ENCODE measurements around the gene LRRC8E.
A peak's percentile ranks its signal among the peaks of the same experiment; 100 is the strongest.
"Not testable (repeated sequence)": the region's sequence is repeated elsewhere in the genome, so short reads cannot be mapped to it uniquely, and the experiment has no call there.

Gene LRRC8E

DNA sequence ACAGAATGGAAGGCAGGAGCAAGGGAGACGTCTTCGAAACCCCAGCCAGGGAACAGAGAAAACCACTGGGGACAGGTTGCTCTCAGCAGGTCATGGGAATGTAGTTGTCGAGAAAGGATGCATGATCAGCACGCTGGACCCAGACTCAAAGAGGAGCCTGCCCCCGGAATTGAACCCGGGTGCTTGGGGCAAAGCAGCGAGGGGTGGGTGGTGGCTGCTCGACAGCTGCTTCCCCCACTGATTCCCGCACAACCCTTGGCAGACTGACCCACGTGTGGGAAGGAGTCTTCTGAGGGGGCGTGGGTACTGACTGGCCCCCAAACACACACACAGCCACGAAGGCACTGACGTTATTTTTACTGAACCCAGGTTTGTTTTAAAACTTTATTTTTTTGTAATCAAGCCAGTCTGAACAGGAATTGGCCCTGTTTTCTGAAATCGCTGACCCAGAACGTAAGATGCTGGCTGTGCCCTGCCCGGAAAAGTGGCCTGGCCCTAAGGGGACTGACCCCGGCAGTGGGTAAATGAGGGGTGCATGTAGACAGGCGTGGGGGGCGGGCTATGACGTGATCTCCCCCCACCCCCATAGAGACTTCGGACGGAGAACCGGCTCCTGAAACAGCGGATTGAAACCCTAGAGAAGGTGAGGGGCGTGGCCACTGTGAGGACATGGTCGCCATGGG, 32.7 kb upstream of the LRRC8E start:
- no peak for DNase-seq

GRCh38 chr19:7856109-7856591, 32.2 kb upstream of the LRRC8E start:
- DNase-seq: no peak

GRCh38 chr19:7856679-7857663, 31.3 kb upstream of the LRRC8E start:
- no peak for DNase-seq

- no peak for DNase-seq
These were observed 30.6 kb upstream of the LRRC8E start for GRCh38 chr19:7857727-7858108.

GRCh38 chr19:7858109-7858770, 30.1 kb upstream of the LRRC8E start:
- peak; percentile 15 for DNase-seq

DNA sequence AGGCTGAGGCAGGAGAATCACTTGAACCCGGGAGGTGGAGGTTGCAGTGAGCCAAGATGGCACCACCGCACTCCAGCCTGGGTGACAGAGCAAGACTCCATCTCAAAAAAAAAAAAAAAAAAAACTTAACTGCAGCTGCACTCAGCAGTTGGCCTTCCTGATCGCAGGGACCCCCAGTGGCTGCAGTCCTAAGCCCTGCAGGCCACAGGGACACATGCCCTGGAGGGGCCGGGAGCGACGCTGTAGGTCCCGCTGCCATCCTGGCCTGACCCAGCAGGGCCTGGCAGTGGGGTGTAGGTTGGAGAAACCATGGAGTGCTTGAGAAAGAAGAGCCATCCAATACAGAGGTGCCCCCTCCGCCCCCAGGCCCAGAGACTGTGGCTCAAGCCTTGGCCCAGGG, 29.2 kb upstream of the LRRC8E start:
- DNase-seq: not testable (repeated sequence)

DNA sequence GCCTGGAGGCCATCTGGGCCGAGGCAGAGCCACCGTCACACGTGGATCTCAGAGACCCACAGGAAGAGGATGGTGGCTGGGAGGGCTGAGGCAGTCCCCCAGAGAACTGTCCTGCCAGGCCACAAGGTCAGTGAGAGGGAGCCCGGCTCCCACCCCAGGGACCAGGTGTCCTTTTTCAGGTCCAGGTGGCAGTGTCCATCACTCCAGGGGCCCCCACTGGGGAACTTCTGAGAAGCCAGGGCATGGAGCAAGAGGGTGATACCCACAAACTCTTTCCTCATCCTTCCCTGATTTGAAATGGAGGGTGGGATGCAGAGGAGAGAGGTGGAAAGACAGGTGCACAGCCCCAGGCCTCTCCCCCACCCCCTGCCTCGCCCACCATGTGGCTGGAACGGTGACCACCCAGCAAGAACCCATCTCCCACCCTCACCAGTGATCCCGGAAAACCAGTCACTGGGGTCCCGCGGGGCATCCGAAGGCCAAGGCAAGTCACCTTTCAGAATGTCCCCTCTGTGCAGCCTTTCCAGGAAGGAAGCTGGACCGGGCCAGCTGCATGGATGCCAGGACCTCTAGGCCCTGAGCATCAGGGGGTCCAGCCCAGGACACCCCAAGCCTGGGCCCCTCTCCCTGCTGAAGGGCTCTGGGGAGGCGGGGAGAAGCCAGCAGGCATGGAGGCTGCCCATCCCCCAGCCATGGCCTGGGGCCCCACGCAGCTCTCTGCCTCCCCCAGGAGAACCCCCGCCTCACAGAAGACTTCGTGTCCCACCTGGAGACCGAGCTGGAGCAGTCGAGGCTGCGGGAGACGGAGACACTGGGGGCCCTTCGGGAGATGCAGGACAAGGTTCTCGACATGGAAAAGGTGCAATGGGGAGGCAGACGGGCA, 28.2 kb upstream of the LRRC8E start:
- no peak for DNase-seq

DNA sequence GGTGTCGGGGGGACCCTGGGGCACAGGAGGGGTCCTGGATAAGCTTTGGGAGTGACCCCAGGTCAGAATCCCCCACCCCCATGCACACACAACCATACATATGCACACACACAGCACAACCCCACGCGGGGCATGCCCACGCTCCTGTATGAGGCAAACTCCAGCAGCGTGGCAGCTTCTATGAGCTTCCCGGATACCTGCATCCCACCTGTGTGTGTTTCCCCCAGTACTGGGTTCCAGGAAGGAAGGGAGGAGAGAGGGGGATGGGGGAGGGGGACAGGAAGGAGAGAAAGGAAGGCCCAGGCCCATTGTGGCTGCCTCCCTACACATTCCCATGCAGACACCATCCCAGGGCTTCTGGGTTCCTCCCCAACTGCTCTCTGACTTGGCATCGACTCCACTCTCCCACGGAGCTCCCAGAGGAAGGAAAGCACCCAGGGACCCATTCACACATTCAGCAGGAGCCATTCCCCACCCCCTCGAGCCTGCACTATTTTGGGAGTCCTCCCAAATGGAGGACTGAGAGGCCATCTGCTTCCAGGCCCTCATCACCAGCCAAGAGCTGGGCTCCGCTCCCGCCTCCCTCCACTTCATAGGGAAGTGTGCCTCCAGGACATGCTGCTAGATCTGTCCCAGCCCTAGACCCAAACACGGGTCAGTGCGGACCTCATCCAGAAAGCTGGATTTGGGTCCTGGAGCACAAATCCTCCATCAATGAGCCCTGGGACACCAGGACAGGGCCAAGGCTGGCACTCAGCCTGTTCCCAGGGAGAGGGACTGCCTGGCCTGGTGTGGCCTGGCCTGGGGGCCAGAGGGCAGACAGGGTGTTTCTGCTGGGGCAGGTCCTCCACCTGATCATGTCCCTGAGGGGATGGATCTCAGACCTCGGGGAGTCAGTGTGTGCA, 27.3 kb upstream of the LRRC8E start:
- no peak for DNase-seq

- DNase-seq: no peak
These were observed 26.5 kb upstream of the LRRC8E start for GRCh38 chr19:7861619-7862412.

DNA sequence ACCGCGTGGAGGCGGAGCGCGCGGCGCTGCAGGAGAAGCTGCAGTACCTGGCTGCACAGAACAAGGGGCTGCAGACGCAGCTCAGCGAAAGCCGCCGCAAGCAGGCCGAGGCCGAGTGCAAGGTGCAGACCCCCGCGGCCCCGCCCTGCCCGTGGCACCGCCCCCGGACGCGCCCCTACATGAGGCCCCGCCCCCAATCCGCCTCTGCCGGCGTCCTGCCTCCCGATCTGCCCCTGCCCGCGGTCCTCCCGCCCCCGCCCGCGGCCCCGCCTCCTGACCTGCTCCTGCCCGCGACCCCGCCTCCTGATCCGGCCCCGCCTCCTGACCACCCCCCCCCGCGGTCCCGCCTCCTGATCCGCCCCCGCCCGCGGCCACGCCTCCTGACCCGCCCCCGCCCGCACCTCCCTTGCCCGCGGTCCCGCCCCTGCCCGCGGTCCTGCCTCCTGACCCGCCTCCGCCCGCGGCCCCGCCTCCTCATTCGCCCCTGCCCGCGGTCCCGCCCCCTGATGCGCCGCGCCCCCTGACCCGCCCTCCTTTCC, 25.8 kb upstream of the LRRC8E start:
- DNase-seq: peak; percentile 81

DNA sequence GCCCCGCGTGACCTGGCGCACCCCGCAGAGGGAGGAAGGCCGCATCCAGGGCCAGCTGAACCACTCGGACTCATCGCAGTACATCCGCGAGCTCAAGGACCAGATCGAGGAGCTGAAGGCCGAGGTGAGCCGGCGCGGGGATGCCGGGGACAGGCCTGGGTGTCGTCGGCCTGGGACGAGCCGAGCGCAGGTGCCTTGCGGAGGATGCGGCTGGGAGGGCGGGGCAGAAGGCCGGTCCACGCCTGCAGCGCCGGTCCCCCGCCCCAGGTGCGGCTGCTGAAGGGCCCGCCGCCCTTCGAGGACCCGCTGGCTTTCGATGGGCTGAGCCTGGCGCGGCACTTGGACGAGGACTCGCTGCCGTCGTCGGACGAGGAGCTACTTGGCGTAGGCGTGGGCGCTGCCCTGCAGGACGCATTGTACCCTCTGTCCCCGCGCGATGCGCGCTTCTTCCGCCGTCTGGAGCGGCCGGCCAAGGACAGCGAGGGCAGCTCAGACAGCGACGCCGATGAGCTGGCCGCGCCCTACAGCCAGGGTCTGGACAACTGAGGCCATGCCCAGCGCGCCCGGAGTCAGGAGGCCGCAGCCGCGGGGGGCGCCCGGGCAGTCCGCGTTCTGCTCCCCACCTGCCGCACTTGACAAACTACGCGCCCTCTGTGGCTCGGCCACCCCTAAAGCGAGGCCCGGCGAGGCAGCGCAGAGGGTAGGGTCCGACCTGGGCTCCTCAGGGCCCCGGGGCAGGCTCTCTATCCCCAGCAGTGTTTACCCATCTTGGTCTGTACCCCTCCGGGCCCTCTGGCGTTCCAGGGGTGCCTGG, 24.9 kb upstream of the LRRC8E start:
- peak; percentile 24 for DNase-seq

DNA sequence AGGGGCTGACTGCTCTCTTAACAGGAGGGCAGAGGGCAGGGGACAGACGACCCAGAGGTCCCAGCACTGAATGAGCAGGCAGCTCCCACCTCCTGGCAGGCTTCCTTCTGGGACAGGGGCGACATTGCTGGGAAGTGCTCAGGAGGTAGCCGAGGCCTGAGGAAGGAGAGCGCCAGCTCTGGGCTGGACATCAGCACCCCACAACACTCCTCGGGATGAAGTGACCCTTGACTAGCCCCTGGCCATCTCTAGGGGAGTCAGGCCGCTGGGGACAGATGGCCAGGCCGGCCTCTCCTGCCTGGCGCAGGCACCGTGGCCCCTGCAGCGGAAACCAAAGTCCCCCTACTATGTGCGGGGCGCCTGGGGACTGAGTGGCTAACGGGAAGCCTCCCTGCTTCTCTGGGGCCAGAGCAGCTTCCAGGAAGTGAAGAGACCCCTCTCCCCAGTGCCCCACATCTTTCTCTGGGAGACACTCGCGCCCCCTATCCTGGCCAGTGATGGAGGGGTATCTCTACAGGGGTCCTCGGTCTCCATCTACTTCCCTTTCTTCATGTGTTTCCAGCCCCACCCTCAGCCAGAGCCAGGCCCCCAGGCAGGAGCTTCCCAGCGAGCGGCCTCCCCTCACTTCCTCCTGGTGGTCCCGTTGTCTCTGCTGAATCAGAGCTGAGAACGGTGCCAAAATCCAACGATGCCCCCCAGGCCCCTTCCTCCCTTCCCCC, 24.2 kb upstream of the LRRC8E start:
- no peak for DNase-seq

DNA sequence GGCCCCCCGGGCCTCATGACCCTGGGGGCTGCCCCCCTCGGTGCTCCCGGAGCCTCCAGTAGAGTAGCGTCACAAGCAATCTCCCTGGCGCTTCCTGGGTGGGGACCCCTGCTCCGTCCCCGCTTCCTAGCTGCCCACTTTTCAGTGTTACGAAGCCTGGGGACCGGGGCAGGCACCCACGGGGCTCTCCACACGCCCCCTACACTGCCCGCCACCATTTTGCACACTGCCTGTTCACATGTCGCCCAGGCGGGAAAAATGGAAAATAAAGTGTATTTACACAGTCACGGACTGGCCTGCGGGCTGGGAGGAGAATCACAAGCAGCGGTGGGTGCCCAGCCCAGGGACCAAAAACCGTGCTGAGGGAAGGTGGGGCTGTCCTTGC, 23.6 kb upstream of the LRRC8E start:
- DNase-seq: no peak

- peak; percentile 15 for DNase-seq
These were observed 22.9 kb upstream of the LRRC8E start for GRCh38 chr19:7865262-7865911.

GRCh38 chr19:7866399-7867091, 21.8 kb upstream of the LRRC8E start:
- no peak for DNase-seq

- DNase-seq: no peak
These were observed 21.0 kb upstream of the LRRC8E start for GRCh38 chr19:7867092-7867844.

GRCh38 chr19:7868326-7868670, 20.0 kb upstream of the LRRC8E start:
- DNase-seq: peak; percentile 39
